H1 (cell line): ENCODE results near the gene NTN1. TPM values are rescaled to one million over a fixed set of nuclear protein-coding genes. Genes with fewer than 3 reads are reported as not detected.
A peak's percentile ranks its signal among the peaks of the same experiment; 100 is the strongest.

Experiments
- CTCF ChIA-PET: fragments of 300-600 bp; sonication (Branson Sonifier 250); formaldehyde crosslinking; loops from one replicate; lab custom pipeline; 2021; ENCODE audit not compliant: partially characterized antibody; lab: Charles Lee
- POLR2A ChIA-PET: fragments of 300-600 bp; sonication (Branson Sonifier 250); formaldehyde crosslinking; loops from one replicate; lab custom pipeline; 2021; ENCODE audit warnings: inconsistent platforms; ENCODE audit not compliant: partially characterized antibody; lab: Charles Lee
- DNase-seq, 2 experiments: peaks; one replicate each; pipeline versions ENCODE4 v3.0.0 to v3.0.0-alpha.2; 2010 to 2022; ENCODE audit warnings: low spot score in 2 of 2, low read depth in 1 of 2, mixed read lengths in 1 of 2
- FAIRE-seq: peaks from 2 replicates; lab custom pipeline; 2011; peaks lifted over from hg19 to GRCh38; lab: Jason Lieb, UNC
- H2AFZ ChIP-seq: 2 replicates; pipeline ENCODE4 v1.8.1; 2012; ENCODE audit warnings: low read length, inconsistent platforms
- H2AK5ac ChIP-seq: 2 replicates; pipeline ENCODE4 v1.6.1; 2013; ENCODE audit warnings: low read depth, low read length
- H2BK120ac ChIP-seq: replicated peaks from 2 replicates; pipeline ENCODE3; 2013; ENCODE audit warnings: low read depth, low read length, inconsistent platforms
- H2BK12ac ChIP-seq: 2 replicates; pipeline ENCODE4 v1.6.1; 2013; ENCODE audit warnings: low read depth, low read length
- H2BK15ac ChIP-seq: 2 replicates; pipeline ENCODE4 v1.6.1; 2013; ENCODE audit warnings: low read length
- H2BK20ac ChIP-seq: 2 replicates; pipeline ENCODE4 v1.6.1; 2013; ENCODE audit warnings: low read length
- H2BK5ac ChIP-seq: 2 replicates; pipeline ENCODE4 v1.6.1; 2013; ENCODE audit warnings: low read depth, low read length
- H3K14ac ChIP-seq: 2 replicates; pipeline ENCODE4 v1.6.1; 2013; ENCODE audit warnings: inconsistent platforms; ENCODE audit not compliant: insufficient read length
- H3K18ac ChIP-seq: 2 replicates; pipeline ENCODE4 v1.6.1; 2013; ENCODE audit warnings: low read length; ENCODE audit errors: extremely low read depth
- H3K23ac ChIP-seq: 2 replicates; pipeline ENCODE4 v1.6.1; 2013; ENCODE audit warnings: inconsistent platforms; ENCODE audit not compliant: insufficient read length
- H3K23me2 ChIP-seq: 2 replicates; pipeline ENCODE4 v1.6.1; 2013; ENCODE audit warnings: low read depth, low read length
- H3K27ac ChIP-seq: 2 replicates; pipeline ENCODE4 v1.6.1; 2011; ENCODE audit warnings: low read depth, low read length, inconsistent platforms
- H3K27me3 ChIP-seq, 4 experiments: replicated peaks in 1 of 4; 1 replicate in 1 of 4; 2 replicates in 3 of 4; pipeline versions ENCODE4 v1.6.1 to v1.8.1; 2011 to 2013; ENCODE audit warnings: low read length in 3 of 4, mild to moderate bottlenecking in 3 of 4, inconsistent platforms in 2 of 4, mixed read lengths in 2 of 4, moderate library complexity in 1 of 4; ENCODE audit not compliant: control insufficient read depth in 3 of 4, insufficient read depth in 3 of 4; ENCODE audit errors: extremely low read depth in 1 of 4
- H3K36me3 ChIP-seq, 4 experiments: 2 replicates each; pipeline versions ENCODE4 v1.6.1 to v1.8.1; 2011 to 2013; ENCODE audit warnings: mild to moderate bottlenecking in 4 of 4, low read length in 3 of 4, moderate library complexity in 2 of 4, control low read depth in 1 of 4, inconsistent platforms in 1 of 4; ENCODE audit not compliant: insufficient read depth in 4 of 4, control insufficient read depth in 2 of 4
- H3K4ac ChIP-seq: replicated peaks from 2 replicates; pipeline ENCODE3; 2013; ENCODE audit warnings: low read length, low read depth, mixed read lengths, inconsistent platforms; ENCODE audit not compliant: insufficient read length
- H3K4me1 ChIP-seq, 4 experiments: replicated peaks in 1 of 4; 1 replicate in 1 of 4; 2 replicates in 3 of 4; pipeline versions ENCODE4 v1.6.1 to v1.8.1; 2011 to 2013; ENCODE audit warnings: low read length in 3 of 4, inconsistent platforms in 2 of 4, mixed read lengths in 1 of 4; ENCODE audit not compliant: insufficient read depth in 4 of 4, control insufficient read depth in 3 of 4
- H3K4me2 ChIP-seq, 2 experiments: 2 replicates each; pipeline versions ENCODE4 v1.6.1 to v1.8.1; 2011 to 2013; ENCODE audit warnings: low read depth in 2 of 2, low read length in 2 of 2, control low read depth in 1 of 2, inconsistent platforms in 1 of 2, mild to moderate bottlenecking in 1 of 2; ENCODE audit not compliant: insufficient read depth in 1 of 2
- H3K4me3 ChIP-seq, 4 experiments: fragments of 200-600, 300-600 bp in 1 of 4; sonication (generic), shearing (Covaris generic), sonication (Bioruptor Twin) in 1 of 4; 2 replicates each; pipeline versions ENCODE4 v1.5.1 to v1.8.1; 2011 to 2016; ENCODE audit warnings: low read length in 4 of 4, low read depth in 3 of 4, control low read depth in 2 of 4, inconsistent platforms in 2 of 4, mild to moderate bottlenecking in 2 of 4, mixed read lengths in 1 of 4, moderate library complexity in 1 of 4; ENCODE audit not compliant: insufficient read depth in 2 of 4; ENCODE audit errors: extremely low read depth in 1 of 4
- H3K56ac ChIP-seq: replicated peaks from 2 replicates; pipeline ENCODE3; 2013; ENCODE audit warnings: low read depth, mild to moderate bottlenecking, mixed read lengths, low read length, inconsistent platforms; ENCODE audit not compliant: insufficient read length
- H3K79me1 ChIP-seq: 2 replicates; pipeline ENCODE4 v1.6.1; 2013; ENCODE audit warnings: low read depth, low read length, control low read depth
- H3K79me2 ChIP-seq, 2 experiments: 2 replicates each; pipeline versions ENCODE4 v1.6.1 to v1.8.1; 2012 to 2013; ENCODE audit warnings: low read length in 2 of 2, mild to moderate bottlenecking in 2 of 2, inconsistent platforms in 1 of 2; ENCODE audit not compliant: insufficient read depth in 2 of 2, control insufficient read depth in 1 of 2
- H3K9ac ChIP-seq, 4 experiments: replicated peaks in 1 of 4; 1 replicate in 1 of 4; 2 replicates in 3 of 4; pipeline versions ENCODE4 v1.6.1 to v1.8.1; 2011 to 2013; ENCODE audit warnings: low read depth in 3 of 4, low read length in 3 of 4, control low read depth in 2 of 4, mild to moderate bottlenecking in 2 of 4, moderate library complexity in 2 of 4, inconsistent platforms in 1 of 4; ENCODE audit errors: extremely low read depth in 1 of 4
- H3K9me3 ChIP-seq, 2 experiments: 2 replicates each; pipeline versions ENCODE4 v1.6.1 to v1.8.1; 2012 to 2013; ENCODE audit warnings: mild to moderate bottlenecking in 2 of 2, moderate library complexity in 2 of 2, control low read depth in 1 of 2, inconsistent platforms in 1 of 2, low read depth in 1 of 2, low read length in 1 of 2, mixed read lengths in 1 of 2; ENCODE audit not compliant: insufficient read depth in 2 of 2
- H4K20me1 ChIP-seq, 2 experiments: replicated peaks in 1 of 2; 2 replicates each; pipeline versions ENCODE3 to v1.8.1; 2011 to 2013; ENCODE audit warnings: inconsistent platforms in 2 of 2, low read length in 2 of 2, mild to moderate bottlenecking in 1 of 2; ENCODE audit not compliant: insufficient read depth in 2 of 2, control insufficient read depth in 1 of 2
- H4K5ac ChIP-seq: 2 replicates; pipeline ENCODE4 v1.6.1; 2013; ENCODE audit warnings: low read length, low read depth, mixed read lengths, inconsistent platforms; ENCODE audit not compliant: insufficient read length
- H4K8ac ChIP-seq: 2 replicates; pipeline ENCODE4 v1.8.0; 2013; ENCODE audit warnings: mild to moderate bottlenecking, moderate library complexity, low read length, inconsistent platforms; ENCODE audit not compliant: insufficient read depth; ENCODE audit errors: extremely low read depth
- H4K91ac ChIP-seq: replicated peaks from 2 replicates; pipeline ENCODE3; 2013; ENCODE audit warnings: low read length, mixed read lengths, inconsistent platforms; ENCODE audit not compliant: insufficient read length
- CEBPB ChIP-seq: IDR thresholded peaks from 2 replicates; pipeline ENCODE4 v1.6.1; 2012; ENCODE audit warnings: low read depth, low read length
- RAD21 ChIP-seq, 2 experiments: IDR thresholded peaks in 1 of 2; conservative IDR thresholded peaks in 1 of 2; 2 replicates each; pipeline ENCODE4 v1.6.1; 2011; ENCODE audit warnings: low read depth in 2 of 2, low read length in 2 of 2, improper control_type of control experiment in 1 of 2, inconsistent platforms in 1 of 2, mild to moderate bottlenecking in 1 of 2, moderate library complexity in 1 of 2
- TCF12 ChIP-seq: IDR thresholded peaks from 2 replicates; pipeline ENCODE4 v1.6.1; 2011; ENCODE audit warnings: low read depth, mild to moderate bottlenecking, low read length
- WGBS, 2 experiments: shearing (Covaris generic) in 1 of 2; methylation state at CpG; one replicate each; pipeline versions ENCODE4 v1.1.6 to v1.1.7; 2013 to 2015; ENCODE audit warnings: low lambda C conversion rate in 2 of 2, mixed read lengths in 2 of 2, inconsistent platforms in 1 of 2, low coverage in 1 of 2, missing lambda C conversion rate in 1 of 2; ENCODE audit not compliant: insufficient replicate concordance in 2 of 2, insufficient coverage in 1 of 2, insufficient read length in 1 of 2; ENCODE audit errors: extremely low coverage in 1 of 2, missing lambda C conversion rate in 1 of 2; 5-methylcytosine and 5-hydroxymethylcytosine counted together
- polyA plus RNA-seq, 7 experiments: library from polyadenylated mRNA; depleted of rRNA in 3 of 7; stranded (reverse) in 5 of 7; unstranded in 2 of 7; fragments of >200 nt in 5 of 7; fragments of 200-250 nt in 2 of 7; gene quantifications; 1 replicate in 5 of 7; 2 replicates in 1 of 7; 4 replicates in 1 of 7; pipeline versions ENCODE4 v1.2.1 to v1.2.3, GENCODE V29; 2011 to 2013; ENCODE audit warnings: missing spikeins in 2 of 7, mixed read lengths in 2 of 7
- total RNA-seq: library from RNA; stranded (reverse); fragmentation: NEBNext Ultra II Directional; extraction: Animal tissue kit (Norgen Biotek cat#: 25700); gene quantifications from 2 replicates; pipeline ENCODE4 v1.2.1, GENCODE V29; 2021

NTN1 gene
- total and polyA plus RNA-seq, 2 of the 8 experiments (the other 6 are each of a cell fraction or from before 2014, with no cell fraction given), result 2.0 to 2.3 TPM

DNA sequence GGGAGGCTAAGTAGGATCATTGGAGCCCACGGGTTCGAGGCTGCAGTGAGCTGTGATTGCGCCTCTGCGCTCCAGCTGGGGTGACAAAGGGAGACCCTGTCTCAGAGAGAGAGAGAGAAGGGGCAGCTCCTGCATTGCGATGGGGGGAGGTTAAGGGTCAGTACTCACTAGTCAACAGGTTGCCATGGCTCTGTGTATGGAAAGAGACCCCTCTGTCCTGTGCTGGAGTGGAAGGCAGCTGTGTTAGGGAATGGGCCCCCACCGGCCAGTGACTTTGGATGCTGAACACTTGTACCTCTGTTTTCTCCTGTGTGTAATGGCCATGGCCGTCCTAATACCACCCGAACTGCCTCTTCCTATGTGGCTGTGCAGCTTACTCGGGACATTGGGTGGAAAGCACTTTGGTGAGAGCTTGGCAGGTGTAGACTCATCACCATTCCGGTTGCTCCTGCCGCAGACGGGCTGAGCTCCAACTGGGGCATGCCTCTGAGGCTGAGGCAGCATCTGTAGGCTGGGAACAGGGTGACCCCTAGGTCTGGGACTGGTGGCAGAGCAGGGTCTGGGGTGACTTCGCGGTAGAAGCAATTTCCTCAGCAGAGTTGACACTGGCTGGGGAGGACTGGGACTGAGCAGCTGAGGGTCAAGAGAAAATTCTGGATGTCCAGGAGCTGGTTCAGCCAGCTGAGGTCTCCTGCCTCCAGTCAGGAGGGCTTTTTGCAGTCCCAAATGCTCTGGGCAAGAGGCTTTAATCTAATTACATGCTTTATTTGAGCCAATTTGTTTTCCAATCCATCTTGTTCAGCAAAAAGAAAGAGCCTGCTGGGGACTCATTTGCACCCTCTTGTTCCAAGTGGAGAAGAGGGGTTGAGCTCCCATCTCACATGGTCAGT lies 184.5 kb downstream of the NTN1 start:
- no peaks in the 10 kb centered on the region; a peak in 1 of 7 replicates for H3K27me3 ChIP-seq
- H2BK12ac ChIP-seq, result no peak overlapping the region
- POLR2A ChIA-PET, result interaction anchor here (0.7 kb wide), 1 partner anchor 12 kb away, joined by 3 read pairs; no protein-coding TSS in a partner anchor
- no peak overlapping the region for H4K5ac ChIP-seq
- CTCF ChIA-PET, result interaction anchor here (1.1 to 2.1 kb wide), 7 partner anchors 14 to 316 kb away, joined by 3 to 8 read pairs (median 4); no protein-coding TSS in a partner anchor
- H2BK120ac ChIP-seq, result no peak overlapping the region
- H2BK15ac ChIP-seq, result 0 out of 2 replicates have a peak overlapping the region, but pooled peaks have one; percentile 5
- no peak overlapping the region for H2AFZ ChIP-seq
- H3K4me2 ChIP-seq, result no peak overlapping the region
- no peak overlapping the region for H3K4me3 ChIP-seq
- H3K18ac ChIP-seq, result no peak overlapping the region
- H3K23me2 ChIP-seq, result peaks cover 3% of the 10 kb centered on the region; the same call in 1 of the 2 replicates
- H3K14ac ChIP-seq, result no peak overlapping the region
- H2BK20ac ChIP-seq, result no peak overlapping the region
- no peak overlapping the region for H4K91ac ChIP-seq
- H3K56ac ChIP-seq, result no peak overlapping the region
- H3K4me1 ChIP-seq, result no peaks in the 10 kb centered on the region
- H3K23ac ChIP-seq, result no peak overlapping the region
- DNase-seq (no peak), FAIRE-seq (no peak)
- H3K79me1 ChIP-seq, result no peaks in the 10 kb centered on the region
- H3K79me2 ChIP-seq, result no peaks in the 10 kb centered on the region
- H3K9ac ChIP-seq, result no peak overlapping the region
- no peak overlapping the region for H3K27ac ChIP-seq
- peak overlapping the region; percentile 35; the same call in 1 of the 2 replicates for H2BK5ac ChIP-seq
- no peaks in the 10 kb centered on the region for H3K36me3 ChIP-seq
- no peak overlapping the region for H4K8ac ChIP-seq
- H3K4ac ChIP-seq, result peak overlapping the region; percentile 32
- no peaks in the 10 kb centered on the region for H3K9me3 ChIP-seq
- peaks cover 0 to 1% of the 10 kb centered on the region in 2 experiments for H4K20me1 ChIP-seq
- no peak overlapping the region for H2AK5ac ChIP-seq
- WGBS, 2 experiments, result 92% methylated on average over 14 of the region's 14 CpGs; no CpG with 5 or more reads in 1 of the 2 experiments
- TF ChIP-seq CEBPB (no peak), TCF12 (no peak), RAD21 (IDR thresholded peaks at IDR 0.05 in 1 of 2, conservative IDR thresholded peaks at IDR 0.05 in 1 of 2; ENCODE audit: low read depth in 2 of 2, low read length in 2 of 2) (no peak)
